GM10847 (cell line): Measurements from ENCODE around the gene SCGB1C1.

Source experiments
- POLR2A ChIP-seq: IDR thresholded peaks from 2 replicates; pipeline ENCODE4 v1.6.1; 2011; ENCODE audit not compliant: insufficient read length; ENCODE audit errors: extremely low read depth

SCGB1C1 gene

DNA sequence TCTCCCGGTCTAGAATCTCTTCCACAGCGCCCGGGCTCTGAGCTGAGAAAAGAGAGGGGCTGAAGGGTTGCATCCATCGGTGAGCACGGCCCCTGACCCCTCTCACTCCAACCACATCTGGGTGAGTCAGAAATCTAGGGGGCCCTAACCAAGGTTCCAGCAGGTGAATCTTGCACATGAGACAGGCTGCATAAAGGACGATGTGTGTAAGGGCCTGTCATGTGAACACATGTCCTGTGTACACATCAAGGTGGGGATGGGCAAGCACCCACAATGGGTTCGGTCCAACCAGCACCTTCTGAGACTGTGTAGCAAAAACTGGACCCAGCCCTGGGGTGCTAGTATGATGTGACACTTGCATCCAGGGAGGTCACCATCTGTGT lies 13.1 kb downstream of the SCGB1C1 start:
- no peak for TF ChIP-seq POLR2A

DNA sequence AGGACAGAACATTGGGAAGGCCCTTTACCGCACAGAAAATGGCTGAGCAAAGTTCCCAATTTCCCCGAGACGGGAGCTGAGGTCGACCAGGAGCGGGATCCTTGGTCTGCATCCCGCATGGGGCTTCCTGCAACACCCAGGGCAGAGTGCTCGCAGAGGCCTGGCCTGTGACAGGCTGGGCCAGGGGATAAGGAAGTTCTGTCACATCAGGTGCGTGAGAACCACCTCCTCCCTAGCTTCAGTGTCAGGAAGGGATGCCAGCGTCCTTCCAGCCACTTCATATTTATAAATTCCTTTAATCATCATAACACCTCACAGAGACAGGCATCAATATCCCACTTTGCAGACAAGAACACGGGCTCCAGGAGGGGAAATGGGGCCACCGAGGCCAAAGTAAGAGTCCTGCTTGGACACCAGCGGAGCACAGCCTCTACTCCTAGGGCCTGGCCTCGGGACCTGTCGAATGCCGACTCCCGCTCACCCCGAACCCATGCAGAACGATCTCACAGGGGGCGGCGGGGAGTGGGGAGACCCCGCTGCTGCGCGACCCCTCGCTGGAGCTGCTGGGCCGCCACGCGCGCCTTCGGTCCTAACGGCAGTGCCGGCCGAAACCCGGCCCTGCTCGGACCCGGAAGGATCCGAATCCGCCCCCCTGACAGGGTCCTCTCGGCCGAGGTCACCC lies 13.8 kb downstream of the SCGB1C1 start:
- no peak for TF ChIP-seq POLR2A

DNA sequence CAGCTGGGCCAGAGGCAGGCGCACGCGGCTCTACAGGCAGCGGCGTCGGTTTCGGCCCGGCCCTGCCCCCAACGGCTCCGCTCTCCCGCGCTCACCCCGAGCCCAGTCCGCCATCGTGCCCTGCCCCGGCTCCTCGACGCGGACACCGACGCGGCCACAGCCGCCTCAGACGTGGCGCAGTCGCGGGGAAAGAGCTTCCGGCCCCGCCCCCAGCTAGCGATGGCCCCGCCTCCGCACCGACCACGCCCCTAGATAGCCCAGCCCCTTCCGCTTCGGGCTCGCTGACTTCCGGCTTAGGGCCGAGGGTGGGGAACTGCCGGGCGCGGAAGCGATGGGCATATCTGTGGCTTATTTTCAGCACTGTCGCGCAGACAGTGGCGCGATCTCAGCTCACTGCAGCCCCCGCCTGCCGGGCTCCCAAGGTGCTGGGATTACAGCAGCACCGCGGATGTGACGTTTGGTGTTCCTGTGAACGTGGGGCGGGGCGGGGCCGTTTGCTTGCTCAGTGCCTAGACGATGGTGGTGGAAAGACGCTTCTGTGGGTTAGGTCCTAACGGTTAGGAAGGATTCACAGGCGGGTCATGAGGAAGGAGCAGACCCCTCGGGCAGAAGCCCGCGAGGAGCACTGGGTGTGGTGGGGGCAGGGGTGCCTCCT lies 14.5 kb downstream of the SCGB1C1 start, which contains the start of the genes BET1L and RIC8A:
BET1L (minus strand) TSS at position 192 of the 655 bp plus-strand sequence; CDS start at position 114, 78 bp downstream.
RIC8A (plus strand) TSS at position 501 of the 655 bp plus-strand sequence. CDS start 1,147 bp downstream, outside the sequence.
- peak; percentile 82 for TF ChIP-seq POLR2A

DNA sequence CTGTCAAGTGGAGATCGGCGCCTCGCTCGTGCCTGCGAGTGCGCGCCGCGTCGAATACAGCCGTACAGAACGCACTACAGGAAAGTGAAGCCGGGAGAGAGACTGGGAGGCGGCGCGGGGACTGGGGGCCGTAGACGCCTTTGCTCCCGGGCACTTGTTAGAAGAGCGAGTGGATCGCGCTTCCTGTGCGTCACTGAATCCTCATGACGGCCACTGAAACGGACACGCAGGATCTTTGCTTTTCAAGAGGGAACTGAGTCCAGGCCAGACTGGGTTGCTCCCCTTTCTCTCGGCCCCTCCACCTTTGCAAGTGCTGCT lies 14.9 kb downstream of the SCGB1C1 start:
- no peak for TF ChIP-seq POLR2A

DNA sequence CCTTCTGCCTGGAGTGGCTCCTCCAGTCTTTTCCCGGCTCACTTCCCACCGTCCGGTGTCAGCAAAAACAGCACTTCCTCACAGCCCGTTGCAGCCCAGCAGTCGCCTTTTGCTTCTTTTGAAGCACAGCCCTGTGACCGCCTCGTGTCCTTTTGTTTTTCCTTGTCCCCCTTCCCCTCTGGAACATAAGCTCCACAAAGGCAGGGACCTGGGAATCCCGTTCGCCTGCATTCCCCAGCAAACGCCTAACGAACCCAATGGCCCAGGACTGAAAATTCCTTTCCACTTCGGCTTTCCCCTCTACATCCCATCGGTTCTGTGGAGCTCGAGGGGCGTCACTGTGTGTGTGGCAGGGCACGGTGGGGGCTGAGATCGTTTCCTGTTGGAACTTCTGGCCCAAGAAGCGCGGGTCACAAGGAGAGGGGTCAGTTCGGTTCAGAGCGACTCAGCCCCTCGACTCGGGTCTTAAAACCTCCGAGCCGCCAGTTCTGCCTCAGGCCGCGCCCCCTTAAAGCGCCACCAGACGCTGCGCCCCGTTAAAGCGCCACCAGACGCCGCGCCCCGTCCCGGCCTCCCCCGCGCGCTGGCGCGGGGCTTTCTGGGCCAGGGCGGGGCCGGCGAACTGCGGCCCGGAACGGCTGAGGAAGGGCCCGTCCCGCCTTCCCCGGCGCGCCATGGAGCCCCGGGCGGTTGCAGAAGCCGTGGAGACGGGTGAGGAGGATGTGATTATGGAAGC lies 15.5 kb downstream of the SCGB1C1 start:
- TF ChIP-seq POLR2A, result peak; percentile 73

DNA sequence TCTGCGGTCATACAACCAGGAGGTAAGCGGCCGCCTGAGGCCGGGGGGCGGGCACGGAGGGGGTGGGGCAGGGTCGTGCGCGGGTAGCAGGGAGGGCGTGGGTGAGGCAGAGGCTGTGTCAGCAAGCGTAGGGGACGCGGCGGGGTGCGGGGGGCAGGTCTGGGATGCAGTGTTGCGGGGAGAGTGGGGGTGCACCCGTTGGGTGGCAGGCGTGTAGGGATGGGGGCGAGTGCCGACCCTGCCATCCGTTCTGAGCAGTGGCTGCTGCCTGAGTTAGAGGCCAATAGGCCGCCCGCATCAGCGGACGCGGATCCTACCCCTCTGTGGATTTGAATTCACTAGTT lies 16.0 kb downstream of the SCGB1C1 start:
- no peak for TF ChIP-seq POLR2A

DNA sequence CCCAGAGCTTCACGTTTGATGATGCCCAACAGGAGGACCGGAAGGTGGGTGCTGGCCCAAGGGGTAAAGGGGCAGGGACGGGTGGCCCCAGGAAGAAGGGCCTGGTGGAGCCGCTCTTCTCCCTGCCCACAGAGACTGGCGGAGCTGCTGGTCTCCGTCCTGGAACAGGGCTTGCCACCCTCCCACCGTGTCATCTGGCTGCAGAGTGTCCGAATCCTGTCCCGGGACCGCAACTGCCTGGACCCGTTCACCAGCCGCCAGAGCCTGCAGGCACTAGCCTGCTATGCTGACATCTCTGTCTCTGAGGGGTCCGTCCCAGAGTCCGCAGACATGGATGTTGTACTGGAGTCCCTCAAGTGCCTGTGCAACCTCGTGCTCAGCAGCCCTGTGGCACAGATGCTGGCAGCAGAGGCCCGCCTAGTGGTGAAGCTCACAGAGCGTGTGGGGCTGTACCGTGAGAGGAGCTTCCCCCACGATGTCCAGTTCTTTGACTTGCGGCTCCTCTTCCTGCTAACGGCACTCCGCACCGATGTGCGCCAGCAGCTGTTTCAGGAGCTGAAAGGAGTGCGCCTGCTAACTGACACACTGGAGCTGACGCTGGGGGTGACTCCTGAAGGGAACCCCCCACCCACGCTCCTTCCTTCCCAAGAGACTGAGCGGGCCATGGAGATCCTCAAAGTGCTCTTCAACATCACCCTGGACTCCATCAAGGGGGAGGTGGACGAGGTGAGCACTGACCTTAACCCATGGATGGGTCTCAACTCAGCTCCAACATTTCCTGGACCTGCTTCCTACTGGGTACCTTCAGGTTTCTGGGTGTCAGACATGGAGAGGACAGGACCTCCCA lies 16.6 kb downstream of the SCGB1C1 start:
- TF ChIP-seq POLR2A, result no peak

DNA sequence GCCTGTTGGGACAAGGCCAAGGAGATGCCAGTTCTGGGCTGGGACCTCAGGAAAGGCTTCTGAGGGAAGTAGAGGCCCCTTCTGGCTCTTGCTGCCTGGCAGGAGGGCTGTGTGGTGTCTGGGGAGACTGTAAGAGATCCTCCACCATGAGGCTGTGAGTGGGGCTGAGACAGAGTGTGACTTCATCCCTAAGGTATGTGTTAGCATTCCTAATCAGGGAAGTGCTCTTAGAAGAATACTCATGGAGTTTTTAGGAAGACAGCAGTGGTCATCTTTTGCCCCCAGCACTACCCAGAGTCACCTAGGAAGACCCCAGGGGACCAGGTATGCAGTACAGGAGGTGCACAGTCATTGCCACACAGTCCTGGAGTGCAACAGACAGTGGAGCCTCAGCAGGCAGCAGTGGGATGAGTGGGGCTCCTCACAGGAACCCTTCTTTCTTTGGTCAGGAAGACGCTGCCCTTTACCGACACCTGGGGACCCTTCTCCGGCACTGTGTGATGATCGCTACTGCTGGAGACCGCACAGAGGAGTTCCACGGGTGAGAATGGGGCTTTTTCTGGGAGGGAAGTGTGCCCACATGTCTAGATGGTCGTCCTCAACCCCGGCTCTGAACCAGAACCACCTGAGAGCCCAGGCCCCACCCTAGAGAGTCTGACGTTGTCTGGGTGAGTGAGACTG lies 17.4 kb downstream of the SCGB1C1 start:
- no peak for TF ChIP-seq POLR2A

DNA sequence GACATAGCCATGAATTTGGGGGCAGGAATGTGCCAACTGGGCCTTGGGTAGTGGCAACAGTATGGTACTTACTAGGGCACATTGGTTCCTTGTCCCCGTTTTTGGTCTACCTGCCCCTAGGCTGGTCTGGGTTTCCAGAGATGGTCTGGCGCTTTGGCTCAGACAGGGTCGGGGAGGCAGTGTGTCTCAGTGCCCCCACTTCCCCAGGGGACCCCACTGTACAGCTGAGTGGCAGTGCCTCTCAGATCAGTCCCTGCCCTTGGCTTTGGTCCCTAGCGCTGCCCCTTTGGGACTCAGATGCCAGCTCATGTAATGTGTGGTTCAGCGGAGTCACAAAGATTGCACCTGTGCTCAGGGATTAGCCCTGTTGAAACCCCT lies 17.9 kb downstream of the SCGB1C1 start:
- no peak for TF ChIP-seq POLR2A

DNA sequence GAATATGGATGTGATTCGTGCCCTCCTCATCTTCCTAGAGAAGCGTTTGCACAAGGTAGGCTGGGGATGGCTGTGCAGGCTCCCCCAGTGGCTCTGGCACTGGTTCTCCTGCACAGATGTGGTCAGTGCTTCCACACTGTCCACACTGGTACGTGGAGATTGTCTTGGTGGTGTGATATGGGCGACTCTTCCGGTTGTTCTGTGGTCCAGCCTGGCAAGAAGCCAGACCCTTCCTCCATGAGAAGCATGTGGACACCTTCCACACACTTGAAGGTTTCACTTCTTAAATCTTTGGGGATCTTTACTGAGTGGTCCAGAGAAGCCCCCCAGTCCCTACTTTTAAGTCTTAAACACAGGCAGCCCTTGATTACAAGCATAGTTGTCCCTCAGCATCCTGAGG lies 18.4 kb downstream of the SCGB1C1 start:
- no peak for TF ChIP-seq POLR2A

DNA sequence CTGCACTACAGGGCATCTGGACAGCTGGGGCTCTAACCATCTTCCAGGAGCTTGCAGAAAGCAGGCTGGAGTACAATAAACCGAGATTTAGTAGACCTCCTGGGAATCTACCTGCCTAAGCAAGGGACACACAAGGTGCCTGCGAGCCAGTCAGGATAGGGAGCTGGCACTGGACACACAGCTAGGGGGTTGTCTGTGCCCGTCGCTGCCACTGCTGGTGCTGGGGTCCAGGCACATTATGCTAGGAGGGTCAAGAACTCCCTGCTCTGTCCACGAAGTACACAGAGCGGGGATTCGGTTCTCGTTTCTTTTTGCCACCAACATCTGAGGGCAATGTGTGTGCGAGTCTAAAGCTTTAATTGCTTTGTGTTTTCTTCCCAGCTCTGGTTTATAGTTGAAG lies 18.9 kb downstream of the SCGB1C1 start:
- TF ChIP-seq POLR2A, result no peak

DNA sequence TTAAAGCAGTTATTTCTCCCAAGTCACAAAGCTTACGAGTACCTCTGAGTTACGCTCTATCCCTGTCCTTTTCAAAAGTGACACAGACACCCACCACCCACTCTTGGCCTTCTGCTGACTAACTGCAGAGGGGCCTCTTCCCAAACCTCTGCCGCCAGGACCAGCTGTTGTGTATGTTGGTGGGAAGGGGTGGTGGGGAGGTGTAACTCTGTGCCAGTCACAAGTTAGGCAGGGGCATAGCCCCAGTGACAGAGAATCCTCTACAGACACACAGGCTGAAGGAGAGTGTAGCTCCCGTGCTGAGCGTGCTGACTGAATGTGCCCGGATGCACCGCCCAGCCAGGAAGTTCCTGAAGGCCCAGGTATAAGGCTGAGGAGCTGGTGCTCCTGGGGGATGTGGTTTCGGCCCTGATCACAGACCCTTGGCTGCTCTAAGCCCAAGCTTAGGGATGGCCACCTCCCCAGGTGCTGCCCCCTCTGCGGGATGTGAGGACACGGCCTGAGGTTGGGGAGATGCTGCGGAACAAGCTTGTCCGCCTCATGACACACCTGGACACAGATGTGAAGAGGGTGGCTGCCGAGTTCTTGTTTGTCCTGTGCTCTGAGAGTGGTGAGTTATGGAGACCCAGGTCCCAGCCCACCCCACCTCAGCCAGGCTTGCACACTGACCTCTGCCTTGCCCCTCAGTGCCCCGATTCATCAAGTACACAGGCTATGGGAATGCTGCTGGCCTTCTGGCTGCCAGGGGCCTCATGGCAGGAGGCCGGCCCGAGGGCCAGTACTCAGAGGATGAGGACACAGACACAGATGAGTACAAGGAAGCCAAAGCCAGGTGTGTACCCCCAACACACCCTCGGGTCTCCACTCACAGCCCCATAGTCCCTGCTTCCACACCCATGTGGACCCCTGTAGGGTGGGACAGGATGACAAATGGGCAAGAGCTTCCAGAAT lies 19.5 kb downstream of the SCGB1C1 start:
- TF ChIP-seq POLR2A, result no peak

DNA sequence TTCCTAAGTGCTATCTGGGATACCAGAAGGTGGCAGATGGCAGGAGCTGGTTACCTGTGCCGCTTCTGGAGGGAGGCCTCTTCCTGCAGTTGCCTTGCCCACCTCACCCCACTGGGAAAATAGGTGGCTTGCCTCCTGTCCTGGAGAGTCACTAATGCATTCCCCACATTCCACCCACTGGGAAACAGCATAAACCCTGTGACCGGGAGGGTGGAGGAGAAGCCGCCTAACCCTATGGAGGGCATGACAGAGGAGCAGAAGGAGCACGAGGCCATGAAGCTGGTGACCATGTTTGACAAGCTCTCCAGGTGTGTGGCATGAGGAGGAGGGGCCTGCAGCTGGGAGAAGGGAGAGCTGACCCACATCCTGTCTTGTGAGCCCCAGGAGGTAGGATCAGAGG lies 20.2 kb downstream of the SCGB1C1 start:
- TF ChIP-seq POLR2A, result no peak

DNA sequence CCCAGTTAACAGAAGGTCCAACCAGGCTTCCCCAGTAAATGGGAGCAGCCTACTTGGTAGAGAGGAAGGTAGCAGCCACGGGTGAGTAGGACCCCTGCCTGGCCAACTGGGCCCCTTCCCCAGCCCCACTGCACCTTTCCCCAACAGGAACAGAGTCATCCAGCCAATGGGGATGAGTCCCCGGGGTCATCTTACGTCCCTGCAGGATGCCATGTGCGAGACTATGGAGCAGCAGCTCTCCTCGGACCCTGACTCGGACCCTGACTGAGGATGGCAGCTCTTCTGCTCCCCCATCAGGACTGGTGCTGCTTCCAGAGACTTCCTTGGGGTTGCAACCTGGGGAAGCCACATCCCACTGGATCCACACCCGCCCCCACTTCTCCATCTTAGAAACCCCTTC lies 21.2 kb downstream of the SCGB1C1 start:
- no peak for TF ChIP-seq POLR2A
